H9 (cell line): ENCODE data around the gene MAPK6. TPM values are rescaled to one million over a fixed set of nuclear protein-coding genes. Genes with fewer than 3 reads are reported as not detected.
A peak's percentile ranks its signal among the peaks of the same experiment; 100 is the strongest.

ENCODE experiments used
- DNase-seq: peaks from one replicate; pipeline ENCODE4 v3.0.0-alpha.2; 2017
- H2AFZ ChIP-seq: one replicate; pipeline ENCODE4 v1.6.1; 2013; ENCODE audit warnings: mild to moderate bottlenecking, low read length, control low read depth, moderate library complexity
- H2AK5ac ChIP-seq: 2 replicates; pipeline ENCODE4 v1.6.1; 2013; ENCODE audit warnings: low read length, control low read depth, mixed read lengths; ENCODE audit not compliant: insufficient read length
- H2BK120ac ChIP-seq: one replicate; pipeline ENCODE4 v1.6.1; 2013; ENCODE audit warnings: low read depth, mild to moderate bottlenecking, low read length, control low read depth, inconsistent platforms; ENCODE audit not compliant: poor library complexity, severe bottlenecking
- H2BK12ac ChIP-seq: 2 replicates; pipeline ENCODE4 v1.6.1; 2013; ENCODE audit warnings: low read length, control low read depth, mixed read lengths, low read depth; ENCODE audit not compliant: insufficient read length
- H2BK15ac ChIP-seq: 2 replicates; pipeline ENCODE4 v1.6.1; 2013; ENCODE audit warnings: low read depth, low read length, control low read depth
- H2BK20ac ChIP-seq: one replicate; pipeline ENCODE4 v1.6.1; 2013; ENCODE audit warnings: low read depth, mild to moderate bottlenecking, low read length, control low read depth, inconsistent platforms; ENCODE audit not compliant: poor library complexity, severe bottlenecking
- H2BK5ac ChIP-seq: 2 replicates; pipeline ENCODE4 v1.6.1; 2013; ENCODE audit warnings: low read length, control low read depth, mixed read lengths; ENCODE audit not compliant: insufficient read length
- H3K14ac ChIP-seq: 2 replicates; pipeline ENCODE4 v1.6.1; 2013; ENCODE audit warnings: low read length, control low read depth; ENCODE audit not compliant: insufficient read depth
- H3K18ac ChIP-seq: 2 replicates; pipeline ENCODE4 v1.6.1; 2013; ENCODE audit warnings: low read depth, mild to moderate bottlenecking, mixed read lengths, low read length, control low read depth; ENCODE audit not compliant: insufficient read length
- H3K23ac ChIP-seq: 2 replicates; pipeline ENCODE4 v1.6.1; 2013; ENCODE audit warnings: low read length, control low read depth, mixed read lengths, low read depth; ENCODE audit not compliant: insufficient read length
- H3K23me2 ChIP-seq: 2 replicates; pipeline ENCODE4 v1.6.1; 2013; ENCODE audit warnings: low read depth, mild to moderate bottlenecking, mixed read lengths, low read length, control low read depth; ENCODE audit not compliant: insufficient read length, poor library complexity, severe bottlenecking
- H3K27ac ChIP-seq: 2 replicates; pipeline ENCODE4 v1.5.1; 2013; ENCODE audit warnings: low read length, control low read depth, mixed read lengths, low read depth; ENCODE audit not compliant: insufficient read length
- H3K27me3 ChIP-seq: 2 replicates; pipeline ENCODE4 v1.6.1; 2013; ENCODE audit warnings: low read length, control low read depth, inconsistent platforms; ENCODE audit not compliant: insufficient read depth
- H3K4ac ChIP-seq: 2 replicates; pipeline ENCODE4 v1.6.1; 2013; ENCODE audit warnings: low read depth, mild to moderate bottlenecking, control low read depth, inconsistent platforms, low read length, moderate library complexity
- H3K4me1 ChIP-seq: 2 replicates; pipeline ENCODE4 v1.6.1; 2013; ENCODE audit warnings: low read length, control low read depth, inconsistent platforms; ENCODE audit not compliant: insufficient read depth
- H3K4me2 ChIP-seq: 2 replicates; pipeline ENCODE4 v1.6.1; 2013; ENCODE audit warnings: low read length, control low read depth, mixed read lengths; ENCODE audit not compliant: insufficient read length, insufficient read depth
- H3K56ac ChIP-seq: 2 replicates; pipeline ENCODE4 v1.6.1; 2013; ENCODE audit warnings: low read depth, mild to moderate bottlenecking, mixed read lengths, low read length, control low read depth; ENCODE audit not compliant: insufficient read length
- H3K79me1 ChIP-seq: 2 replicates; pipeline ENCODE4 v1.6.1; 2013; ENCODE audit warnings: low read depth, mild to moderate bottlenecking, moderate library complexity, low read length, control low read depth, inconsistent platforms; ENCODE audit not compliant: insufficient read depth, poor library complexity, severe bottlenecking
- H3K79me2 ChIP-seq: 2 replicates; pipeline ENCODE4 v1.6.1; 2013; ENCODE audit warnings: low read length, control low read depth, inconsistent platforms; ENCODE audit not compliant: insufficient read depth
- H3K9ac ChIP-seq: 2 replicates; pipeline ENCODE4 v1.6.1; 2013; ENCODE audit warnings: low read length, control low read depth, mixed read lengths; ENCODE audit not compliant: insufficient read length; ENCODE audit errors: extremely low read depth
- H3K9me3 ChIP-seq: one replicate; pipeline ENCODE4 v1.6.1; 2013; ENCODE audit warnings: low read depth, low read length, inconsistent platforms; ENCODE audit not compliant: control insufficient read depth
- H3T11ph ChIP-seq: one replicate; pipeline ENCODE4 v1.6.1; 2013; ENCODE audit warnings: mild to moderate bottlenecking, low read length, control low read depth, inconsistent platforms
- H4K20me1 ChIP-seq: one replicate; pipeline ENCODE4 v1.6.1; 2013; ENCODE audit not compliant: control insufficient read depth, insufficient read length, insufficient read depth
- H4K5ac ChIP-seq: 2 replicates; pipeline ENCODE4 v1.6.1; 2013; ENCODE audit warnings: low read depth, mild to moderate bottlenecking, mixed read lengths, low read length, control low read depth; ENCODE audit not compliant: insufficient read length
- H4K8ac ChIP-seq: replicated peaks from 2 replicates; pipeline ENCODE4 v1.6.1; 2013; ENCODE audit warnings: low read length, control low read depth, mixed read lengths, low read depth; ENCODE audit not compliant: insufficient read length
- H4K91ac ChIP-seq: 2 replicates; pipeline ENCODE4 v1.6.1; 2013; ENCODE audit warnings: low read depth, mild to moderate bottlenecking, moderate library complexity, mixed read lengths, low read length, control low read depth; ENCODE audit not compliant: insufficient read length
- H3K27ac Mint-ChIP-seq, 3 experiments: 2 replicates in 2 of 3; 3 replicates in 1 of 3; pipeline ENCODE4 v1.8.0; 2020 to 2021; ENCODE audit warnings: mixed read lengths in 3 of 3, mild to moderate bottlenecking in 1 of 3, moderate library complexity in 1 of 3
- H3K27me3 Mint-ChIP-seq: 2 replicates; pipeline ENCODE4 v1.8.0; 2021; ENCODE audit warnings: low read depth, mild to moderate bottlenecking, moderate library complexity, mixed read lengths
- H3K36me3 Mint-ChIP-seq, 3 experiments: 2 replicates in 2 of 3; 3 replicates in 1 of 3; pipeline ENCODE4 v1.8.0; 2020 to 2021; ENCODE audit warnings: low read depth in 3 of 3, mixed read lengths in 3 of 3; ENCODE audit not compliant: insufficient read depth in 1 of 3
- H3K4me1 Mint-ChIP-seq, 2 experiments: 2 replicates each; pipeline ENCODE4 v1.8.0; 2020; ENCODE audit warnings: mixed read lengths in 2 of 2
- H3K4me3 Mint-ChIP-seq, 2 experiments: 2 replicates in 1 of 2; 3 replicates in 1 of 2; pipeline ENCODE4 v1.8.0; 2020 to 2021; ENCODE audit warnings: mild to moderate bottlenecking in 2 of 2, mixed read lengths in 2 of 2, moderate library complexity in 1 of 2
- H3K9me3 Mint-ChIP-seq, 2 experiments: 2 replicates in 1 of 2; 3 replicates in 1 of 2; pipeline ENCODE4 v1.8.0; 2020; ENCODE audit warnings: mild to moderate bottlenecking in 2 of 2, mixed read lengths in 2 of 2, moderate library complexity in 1 of 2
- WGBS: extraction: QIAGEN DNeasy Blood & Tissue Kit; methylation state at CpG from one replicate; pipeline ENCODE4 v1.1.7; 2013; ENCODE audit warnings: missing lambda C conversion rate, low lambda C conversion rate, mixed read lengths; ENCODE audit not compliant: insufficient read length; ENCODE audit errors: extremely low coverage; 5-methylcytosine and 5-hydroxymethylcytosine counted together
- total RNA-seq: library from RNA; stranded (reverse); gene quantifications from 2 replicates; pipeline ENCODE4 v1.2.1, GENCODE V29; 2021
- TF ChIP-seq, protein P1 (sequence below): fragments of 200-600 bp; sonication (generic); conservative IDR thresholded peaks from 3 replicates; pipeline ENCODE4 v1.8.0; 2021; ENCODE audit warnings: antibody characterized with exemption, mild to moderate bottlenecking

Gene MAPK6
- total RNA-seq, 1 experiment from 2014 or later: 88.6 TPM

DNA sequence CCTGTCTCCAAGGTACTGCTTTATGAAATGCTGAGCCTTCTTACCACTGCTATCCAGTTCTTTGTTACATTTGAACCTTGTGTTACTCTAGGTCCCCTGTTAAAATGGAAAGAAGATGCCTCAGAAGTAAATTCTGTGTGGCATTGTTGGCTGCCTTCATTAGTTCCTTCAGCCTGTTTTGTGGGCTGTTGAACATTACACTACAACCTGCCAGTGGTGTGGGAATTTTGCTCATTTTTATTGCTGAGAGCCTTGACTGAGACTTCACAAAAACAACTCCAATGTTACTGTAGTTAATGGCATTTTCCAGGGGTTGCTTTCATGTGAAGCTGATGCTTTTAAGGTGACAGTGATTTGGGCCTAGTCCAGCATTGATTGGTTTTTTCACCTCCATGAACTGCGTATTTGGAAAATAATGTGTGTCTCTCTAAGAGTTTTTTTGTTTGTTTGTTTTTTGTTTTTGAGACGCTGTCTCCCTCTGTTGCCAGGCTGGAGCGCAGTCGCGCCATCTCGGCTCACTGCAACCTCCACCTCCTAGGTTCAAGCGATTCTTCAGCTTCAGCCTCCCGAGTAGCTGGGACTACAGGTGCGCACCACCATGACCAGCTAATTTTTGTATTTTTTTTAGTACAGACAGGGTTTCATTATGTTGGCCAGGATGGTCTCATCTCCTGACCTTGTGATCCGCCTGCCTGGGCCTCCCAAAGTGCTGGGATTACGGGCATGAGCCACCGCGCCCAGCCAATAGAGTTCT is 4.3 kb downstream of the MAPK6 start:
- TF ChIP-seq, protein P1, sequence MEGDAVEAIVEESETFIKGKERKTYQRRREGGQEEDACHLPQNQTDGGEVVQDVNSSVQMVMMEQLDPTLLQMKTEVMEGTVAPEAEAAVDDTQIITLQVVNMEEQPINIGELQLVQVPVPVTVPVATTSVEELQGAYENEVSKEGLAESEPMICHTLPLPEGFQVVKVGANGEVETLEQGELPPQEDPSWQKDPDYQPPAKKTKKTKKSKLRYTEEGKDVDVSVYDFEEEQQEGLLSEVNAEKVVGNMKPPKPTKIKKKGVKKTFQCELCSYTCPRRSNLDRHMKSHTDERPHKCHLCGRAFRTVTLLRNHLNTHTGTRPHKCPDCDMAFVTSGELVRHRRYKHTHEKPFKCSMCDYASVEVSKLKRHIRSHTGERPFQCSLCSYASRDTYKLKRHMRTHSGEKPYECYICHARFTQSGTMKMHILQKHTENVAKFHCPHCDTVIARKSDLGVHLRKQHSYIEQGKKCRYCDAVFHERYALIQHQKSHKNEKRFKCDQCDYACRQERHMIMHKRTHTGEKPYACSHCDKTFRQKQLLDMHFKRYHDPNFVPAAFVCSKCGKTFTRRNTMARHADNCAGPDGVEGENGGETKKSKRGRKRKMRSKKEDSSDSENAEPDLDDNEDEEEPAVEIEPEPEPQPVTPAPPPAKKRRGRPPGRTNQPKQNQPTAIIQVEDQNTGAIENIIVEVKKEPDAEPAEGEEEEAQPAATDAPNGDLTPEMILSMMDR: no peak
- Mint-ChIP-seq H3K4me1 (peaks cover 28 to 38% of the 10 kb centered on the region in 2 experiments), H3K36me3 (peaks cover 0 to 11% (median 0%) of the 10 kb centered on the region in 3 experiments; a peak in 4 of 7 replicates), H3K9me3 (peaks cover 2 to 4% of the 10 kb centered on the region in 2 experiments; a peak in 1 of 5 replicates), H3K27ac (peak overlapping the region; percentile 70 to 94 (median 92); a peak in 6 of 7 replicates), H3K27me3 (no peaks in the 10 kb centered on the region), H3K4me3 (peak overlapping the region in 1 of 2 experiments; percentile 38; a peak in 1 of 5 replicates)
- Histone ChIP-seq H2AK5ac (no peak overlapping the region), H3K4me2 (no peak overlapping the region), H3T11ph (no peak overlapping the region), H3K27me3 (no peaks in the 10 kb centered on the region), H3K14ac (no peak overlapping the region), H3K27ac (no peak overlapping the region), H3K79me1 (peaks cover 7% of the 10 kb centered on the region), H4K91ac (no peak overlapping the region), H4K8ac (no peak overlapping the region), H2BK120ac (no peak overlapping the region), H3K18ac (no peak overlapping the region), H3K79me2 (peaks cover 42% of the 10 kb centered on the region; the same call in 1 of the 2 replicates), H3K56ac (no peak overlapping the region), H3K9me3 (no peaks in the 10 kb centered on the region), H4K20me1 (no peaks in the 10 kb centered on the region), H2BK15ac (no peak overlapping the region), H2AFZ (no peak overlapping the region), H3K4me1 (no peaks in the 10 kb centered on the region; the same call in 1 of the 2 replicates), H2BK12ac (no peak overlapping the region), H4K5ac (no peak overlapping the region), H2BK5ac (no peak overlapping the region), H3K23ac (no peak overlapping the region), H3K23me2 (peaks cover 6% of the 10 kb centered on the region), H2BK20ac (no peak overlapping the region), H3K9ac (no peak overlapping the region), H3K4ac (no peak overlapping the region)
- no peak for DNase-seq
- no CpG with 5 or more reads among the region's 13 CpGs for WGBS
